Hepatocyte (in vitro differentiated cells): Measurements from ENCODE around the gene MRPL21.

Experiments
- EZH2 ChIP-seq: fragments of 200-600 bp; sonication (generic); IDR thresholded peaks from 2 replicates; pipeline ENCODE4 v1.6.1; 2016; ENCODE audit warnings: antibody characterized with exemption, mild to moderate bottlenecking, borderline replicate concordance
- TF ChIP-seq, protein P1 (sequence below): fragments of 200-600 bp; sonication (generic); IDR thresholded peaks from 2 replicates; pipeline ENCODE4 v1.5.1; 2016; ENCODE audit warnings: antibody characterized with exemption, mild to moderate bottlenecking; ENCODE audit not compliant: poor library complexity

DNA sequence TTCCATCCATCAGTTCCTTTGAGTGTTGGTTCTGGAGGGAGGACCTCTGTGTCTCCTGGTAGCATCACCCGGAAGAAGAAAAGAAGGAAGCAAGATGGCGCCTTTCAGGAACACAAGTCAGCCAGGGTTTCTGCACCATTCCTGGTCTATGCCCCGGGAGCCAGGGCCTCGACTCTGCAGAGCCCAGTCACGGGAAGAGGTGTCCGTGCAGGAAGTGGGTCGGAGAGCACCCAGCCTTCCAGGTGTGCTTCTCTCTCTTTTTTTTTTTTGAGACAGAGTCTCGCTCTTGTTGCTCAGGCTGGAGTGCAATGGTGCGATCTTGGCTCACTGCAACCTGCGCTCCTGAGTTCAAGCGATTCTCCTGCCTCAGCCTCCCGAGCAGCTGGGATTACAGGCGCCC lies 21.2 kb downstream of the MRPL21 start:
- TF ChIP-seq EZH2 = no peak
- TF ChIP-seq, protein P1, sequence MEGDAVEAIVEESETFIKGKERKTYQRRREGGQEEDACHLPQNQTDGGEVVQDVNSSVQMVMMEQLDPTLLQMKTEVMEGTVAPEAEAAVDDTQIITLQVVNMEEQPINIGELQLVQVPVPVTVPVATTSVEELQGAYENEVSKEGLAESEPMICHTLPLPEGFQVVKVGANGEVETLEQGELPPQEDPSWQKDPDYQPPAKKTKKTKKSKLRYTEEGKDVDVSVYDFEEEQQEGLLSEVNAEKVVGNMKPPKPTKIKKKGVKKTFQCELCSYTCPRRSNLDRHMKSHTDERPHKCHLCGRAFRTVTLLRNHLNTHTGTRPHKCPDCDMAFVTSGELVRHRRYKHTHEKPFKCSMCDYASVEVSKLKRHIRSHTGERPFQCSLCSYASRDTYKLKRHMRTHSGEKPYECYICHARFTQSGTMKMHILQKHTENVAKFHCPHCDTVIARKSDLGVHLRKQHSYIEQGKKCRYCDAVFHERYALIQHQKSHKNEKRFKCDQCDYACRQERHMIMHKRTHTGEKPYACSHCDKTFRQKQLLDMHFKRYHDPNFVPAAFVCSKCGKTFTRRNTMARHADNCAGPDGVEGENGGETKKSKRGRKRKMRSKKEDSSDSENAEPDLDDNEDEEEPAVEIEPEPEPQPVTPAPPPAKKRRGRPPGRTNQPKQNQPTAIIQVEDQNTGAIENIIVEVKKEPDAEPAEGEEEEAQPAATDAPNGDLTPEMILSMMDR = no peak
